Lower leg skin (tissue), 4 donors: ENCODE measurements around the gene CEACAM18. TPM values are rescaled to one million over a fixed set of nuclear protein-coding genes. Genes with fewer than 3 reads are reported as not detected.

Experiments used
- DNase-seq, 2 donors: peaks; one replicate each; pipeline ENCODE4 v3.0.0-alpha.2; 2019; ENCODE audit warnings: low spot score in 2 of 2
- H3K4me3 ChIP-seq: fragments of 200-600 bp; sonication (generic); 2 replicates; pipeline ENCODE4 v1.5.1; 2017; ENCODE audit warnings: mild to moderate bottlenecking, low read depth; ENCODE audit not compliant: poor library complexity, severe bottlenecking
- POLR2A ChIP-seq, 2 donors: fragments of 450-650 bp; IDR thresholded peaks; one replicate each; pipeline ENCODE4 v1.6.1; 2016 to 2017; ENCODE audit warnings: antibody characterized with exemption in 2 of 2, mild to moderate bottlenecking in 1 of 2, moderate library complexity in 1 of 2
- WGBS, 2 donors: methylation state at CpG; one replicate each; pipeline ENCODE4 v1.1.5; 2018; 5-methylcytosine and 5-hydroxymethylcytosine counted together
- intact Hi-C: fragments of 100-400 bp; cut with DNase I; formaldehyde crosslinking; loops from one replicate; pipeline ENCODE4 v1.15.0; 2023; ENCODE audit warnings: low total_unique reads
- total RNA-seq, 4 donors: library from RNA; depleted of rRNA; stranded (reverse); fragments of >200 nt; gene quantifications; one replicate each; pipeline ENCODE4 v1.1.0, GENCODE V29; 2016
- TF ChIP-seq, protein P1 (sequence below), 3 donors: fragments of 450-650 bp; IDR thresholded peaks; one replicate each; pipeline ENCODE4 v1.5.1; 2016; ENCODE audit warnings: antibody characterized with exemption in 3 of 3, mild to moderate bottlenecking in 3 of 3, moderate library complexity in 2 of 3

The CEACAM18 gene
- total RNA-seq, 4 donors from 2014 or later: not detected

DNA sequence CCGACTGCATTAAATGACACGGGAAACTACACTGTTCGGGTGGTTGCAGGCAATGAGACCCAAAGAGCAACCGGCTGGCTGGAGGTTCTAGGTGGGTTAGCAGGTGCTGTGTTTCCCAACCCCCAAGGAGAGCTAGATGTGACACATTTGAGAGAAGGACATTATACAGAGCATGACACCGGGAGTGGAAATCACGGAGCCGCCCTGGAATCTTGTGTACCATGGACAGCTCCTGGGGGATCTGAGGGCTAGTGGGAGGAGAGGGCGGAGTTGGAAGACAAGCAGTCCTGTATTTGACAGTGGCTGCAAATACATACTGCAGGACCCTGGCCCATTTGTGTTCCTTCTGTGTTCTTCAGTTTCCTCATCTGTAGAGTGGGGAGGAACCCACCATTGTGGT is 2.3 kb downstream of the CEACAM18 start:
- TF ChIP-seq POLR2A (IDR thresholded peaks at IDR 0.05): no peak
- no peak overlapping the region for H3K4me3 ChIP-seq
- WGBS, 2 donors: 34 to 39% methylated on average over 8 of the region's 8 CpGs
- intact Hi-C loops: no loop called here
- DNase-seq: peak in 1 of 2 donors; percentile 68

DNA sequence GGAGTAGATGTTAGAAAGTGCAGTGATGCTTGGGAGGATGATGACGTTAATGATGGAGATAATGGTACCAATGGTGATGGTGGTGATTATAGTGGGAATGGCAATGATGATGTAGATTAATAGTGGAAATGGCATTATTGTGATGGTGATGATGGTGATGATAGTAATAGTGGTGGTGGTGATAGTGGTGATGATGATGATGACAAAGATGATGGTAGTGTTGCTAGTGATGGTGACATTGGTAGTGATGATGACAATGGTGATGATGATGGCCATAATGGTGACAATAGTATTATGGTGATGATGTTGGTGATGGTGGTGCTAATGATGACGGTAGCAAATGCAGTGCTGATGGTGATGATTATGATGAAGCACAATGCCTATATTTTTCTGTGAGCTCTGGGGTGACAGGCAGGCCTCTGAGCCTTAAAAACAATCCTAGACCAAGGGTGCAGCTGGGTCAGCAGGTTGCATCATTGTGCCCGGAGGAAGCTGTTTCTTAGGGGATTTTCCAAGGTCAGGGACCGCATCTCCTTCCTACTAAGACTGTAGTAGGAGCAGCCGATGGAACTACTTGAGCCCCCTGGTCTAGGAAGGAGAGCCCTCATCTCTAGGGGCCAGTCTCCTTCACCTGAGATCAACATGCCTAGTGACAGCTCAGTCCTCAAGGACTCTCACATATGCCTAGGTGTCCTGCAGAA is 7.8 kb downstream of the CEACAM18 start:
- intact Hi-C loops: no loop called here
- DNase-seq: peak in 1 of 2 donors; percentile 12
- WGBS, 2 donors: 79 to 87% methylated on average over 5 of the region's 5 CpGs

GRCh38 chr19:51488491-51488890 is 10.2 kb downstream of the CEACAM18 start:
- intact Hi-C loops: no loop called here
- H3K4me3 ChIP-seq: no peak overlapping the region
- WGBS, 2 donors: 70 to 82% methylated on average over 3 of the region's 3 CpGs
- peak in 1 of 2 donors; percentile 52 for DNase-seq
- no peak for TF ChIP-seq POLR2A (IDR thresholded peaks at IDR 0.05)
- TF ChIP-seq, protein P1, sequence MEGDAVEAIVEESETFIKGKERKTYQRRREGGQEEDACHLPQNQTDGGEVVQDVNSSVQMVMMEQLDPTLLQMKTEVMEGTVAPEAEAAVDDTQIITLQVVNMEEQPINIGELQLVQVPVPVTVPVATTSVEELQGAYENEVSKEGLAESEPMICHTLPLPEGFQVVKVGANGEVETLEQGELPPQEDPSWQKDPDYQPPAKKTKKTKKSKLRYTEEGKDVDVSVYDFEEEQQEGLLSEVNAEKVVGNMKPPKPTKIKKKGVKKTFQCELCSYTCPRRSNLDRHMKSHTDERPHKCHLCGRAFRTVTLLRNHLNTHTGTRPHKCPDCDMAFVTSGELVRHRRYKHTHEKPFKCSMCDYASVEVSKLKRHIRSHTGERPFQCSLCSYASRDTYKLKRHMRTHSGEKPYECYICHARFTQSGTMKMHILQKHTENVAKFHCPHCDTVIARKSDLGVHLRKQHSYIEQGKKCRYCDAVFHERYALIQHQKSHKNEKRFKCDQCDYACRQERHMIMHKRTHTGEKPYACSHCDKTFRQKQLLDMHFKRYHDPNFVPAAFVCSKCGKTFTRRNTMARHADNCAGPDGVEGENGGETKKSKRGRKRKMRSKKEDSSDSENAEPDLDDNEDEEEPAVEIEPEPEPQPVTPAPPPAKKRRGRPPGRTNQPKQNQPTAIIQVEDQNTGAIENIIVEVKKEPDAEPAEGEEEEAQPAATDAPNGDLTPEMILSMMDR (IDR thresholded peaks at IDR 0.05): no peak

More for the DNA sequence above, 7.8 kb downstream of the CEACAM18 start:
- TF ChIP-seq, protein P1 (IDR thresholded peaks at IDR 0.05): no peak
- TF ChIP-seq POLR2A (IDR thresholded peaks at IDR 0.05): no peak
- H3K4me3 ChIP-seq: no peak overlapping the region

- 36 to 55% methylated on average over 2 of the region's 2 CpGs for WGBS, 2 donors
- intact Hi-C loops: no loop called here
- no peak for TF ChIP-seq POLR2A (IDR thresholded peaks at IDR 0.05)
- DNase-seq: peak in 1 of 2 donors; percentile 12
- no peak overlapping the region for H3K4me3 ChIP-seq
Observed at GRCh38 chr19:51489113-51489512, 10.8 kb downstream of the CEACAM18 start.

DNA sequence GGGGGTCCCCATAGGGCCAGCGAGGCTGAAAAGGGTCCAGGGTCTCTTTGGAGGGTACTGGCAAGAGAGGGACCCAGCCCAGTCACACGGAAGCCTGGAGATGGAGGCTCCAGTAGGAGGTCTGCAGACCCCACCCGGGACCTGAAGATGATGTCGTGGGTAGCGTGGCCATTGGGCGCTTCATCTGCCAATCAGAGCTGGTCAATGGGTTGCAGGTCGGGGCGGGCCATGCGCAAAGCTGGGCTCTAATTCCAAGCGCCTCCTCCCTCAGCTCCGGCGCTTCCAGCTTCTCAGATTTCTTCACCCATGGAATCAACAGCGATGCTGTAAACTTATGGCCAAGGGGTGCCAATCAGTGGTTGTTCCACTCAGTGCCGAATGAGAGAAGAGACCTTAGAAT is 12.3 kb downstream of the CEACAM18 start:
- H3K4me3 ChIP-seq: no peak overlapping the region
- 41 to 47% methylated on average over 14 of the region's 14 CpGs for WGBS, 2 donors
- TF ChIP-seq, protein P1 (IDR thresholded peaks at IDR 0.05): no peak
- TF ChIP-seq POLR2A (IDR thresholded peaks at IDR 0.05): no peak
- intact Hi-C loops: no loop called here
- peak in 1 of 2 donors; percentile 28 for DNase-seq

GRCh38 chr19:51491586-51491985 is 13.2 kb downstream of the CEACAM18 start:
- peak in 1 of 2 donors; percentile 50 for DNase-seq
- WGBS, 2 donors: 76 to 78% methylated on average over 7 of the region's 7 CpGs
- TF ChIP-seq POLR2A (IDR thresholded peaks at IDR 0.05): no peak
- TF ChIP-seq, protein P1 (IDR thresholded peaks at IDR 0.05): no peak
- H3K4me3 ChIP-seq: no peak overlapping the region
- intact Hi-C loops: no loop called here

DNA sequence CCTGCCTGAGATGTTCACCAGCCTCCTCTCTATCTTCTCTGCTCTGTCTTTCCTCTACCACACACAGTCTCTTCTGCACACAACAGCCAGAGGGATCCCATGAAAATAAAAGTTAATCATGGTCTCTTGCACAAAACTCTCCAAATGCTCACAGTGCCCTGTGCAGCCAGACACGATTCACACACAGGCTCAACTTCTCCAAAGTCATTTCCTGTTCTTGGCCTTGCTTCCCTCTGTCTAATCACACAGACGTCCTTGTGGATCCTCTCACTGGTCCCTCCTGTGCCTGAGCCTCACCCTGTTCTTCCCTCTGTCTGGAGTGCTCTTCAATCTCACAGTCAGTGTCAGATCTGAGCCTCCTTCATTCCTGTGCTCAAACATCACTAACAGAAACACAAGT is 15.4 kb downstream of the CEACAM18 start:
- WGBS, 2 donors: 32 to 35% methylated on average over 2 of the region's 2 CpGs
- peak in 1 of 2 donors; percentile 29 for DNase-seq
- TF ChIP-seq, protein P1 (IDR thresholded peaks at IDR 0.05): no peak
- no peak for TF ChIP-seq POLR2A (IDR thresholded peaks at IDR 0.05)
- intact Hi-C loops: no loop called here
- no peak overlapping the region for H3K4me3 ChIP-seq
